NOMO-1 (cell line): ENCODE data around the gene RTBDN.
"Not testable (repeated sequence)": the region's sequence is repeated elsewhere in the genome, so short reads cannot be mapped to it uniquely, and the experiment has no call there.

ENCODE experiments used
- DNase-seq, 2 experiments: peaks; one replicate each; lab custom pipeline; 2025; ENCODE audit not compliant: unreplicated experiment in 2 of 2; lab: John Stamatoyannopoulos, UW

Gene RTBDN

GRCh38 chr19:12825254-12826131 lies 8.9 kb downstream of the RTBDN start:
- DNase-seq: no peak

GRCh38 chr19:12821761-12822160 lies 12.6 kb downstream of the RTBDN start:
- DNase-seq: no peak

GRCh38 chr19:12817810-12818209 lies 16.6 kb downstream of the RTBDN start:
- not testable (repeated sequence) for DNase-seq

- DNase-seq: not testable (repeated sequence)
Observed at GRCh38 chr19:12817188-12817587, 17.2 kb downstream of the RTBDN start.

- no peak for DNase-seq
Observed at GRCh38 chr19:12815088-12815487, 19.3 kb downstream of the RTBDN start.

GRCh38 chr19:12806242-12807081 lies 27.9 kb downstream of the RTBDN start, which contains the start of gene RNASEH2A:
Gene RNASEH2A, plus strand, starts transcription at chr19:12806584. Its CDS starts 90 bp downstream, at chr19:12806674.
- DNase-seq: peak; percentile 91

- DNase-seq: no peak
Observed at GRCh38 chr19:12804051-12804450, 30.3 kb downstream of the RTBDN start.

GRCh38 chr19:12802267-12803106 lies 31.9 kb downstream of the RTBDN start:
- no peak for DNase-seq

- peak; percentile 54 to 75 for DNase-seq
Observed at GRCh38 chr19:12801466-12802266, 32.7 kb downstream of the RTBDN start, which contains the start of the genes PRDX2 and THSD8. Gene PRDX2, minus strand, starts transcription at chr19:12801800. Its CDS starts 539 bp downstream, at chr19:12801261. Gene THSD8, plus strand, starts transcription at chr19:12802069. Its CDS starts 3 bp downstream, at chr19:12802072.

GRCh38 chr19:12800923-12801465 lies 33.4 kb downstream of the RTBDN start:
- DNase-seq: no peak

- no peak for DNase-seq
Observed at GRCh38 chr19:12800466-12800770, 34.0 kb downstream of the RTBDN start.

- no peak for DNase-seq
Observed at GRCh38 chr19:12799742-12800465, 34.5 kb downstream of the RTBDN start.

- not testable (repeated sequence) for DNase-seq
Observed at GRCh38 chr19:12797607-12798006, 36.8 kb downstream of the RTBDN start.

GRCh38 chr19:12797141-12797587 lies 37.2 kb downstream of the RTBDN start:
- no peak for DNase-seq

GRCh38 chr19:12796146-12797071 lies 38.0 kb downstream of the RTBDN start:
- peak; percentile 59 to 63 for DNase-seq

GRCh38 chr19:12794971-12795381 lies 39.4 kb downstream of the RTBDN start:
- no peak for DNase-seq

GRCh38 chr19:12794196-12794941 lies 40.0 kb downstream of the RTBDN start:
- no peak for DNase-seq
